NCI-H2081 (cell line): ENCODE data around the gene ZNF488.
"Not testable (repeated sequence)": the region's sequence is repeated elsewhere in the genome, so short reads cannot be mapped to it uniquely, and the experiment has no call there.

Source experiments
- DNase-seq, 2 experiments: peaks; one replicate each; lab custom pipeline; 2025; lab: John Stamatoyannopoulos, UW

Gene ZNF488

DNA sequence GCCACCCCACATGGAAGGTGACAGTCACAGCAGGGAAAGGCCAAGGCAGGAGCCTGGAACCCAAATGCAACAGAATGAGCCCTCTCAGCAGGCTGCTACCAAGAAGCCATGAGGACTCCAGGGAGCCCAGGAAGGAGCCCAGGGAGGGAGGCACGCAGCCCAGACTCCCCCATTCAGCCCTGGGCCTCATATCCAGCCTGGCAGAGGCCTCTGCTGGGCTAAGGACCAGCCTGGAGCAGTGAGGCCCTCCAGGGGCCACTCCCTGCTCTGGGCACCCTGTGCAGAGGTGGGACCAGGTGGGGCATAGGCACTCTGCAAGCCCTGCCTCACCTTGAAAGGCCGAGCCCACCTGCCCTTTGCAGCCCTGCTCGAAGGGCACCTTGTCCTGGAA is 25.8 kb upstream of the ZNF488 start:
- no peak for DNase-seq

DNA sequence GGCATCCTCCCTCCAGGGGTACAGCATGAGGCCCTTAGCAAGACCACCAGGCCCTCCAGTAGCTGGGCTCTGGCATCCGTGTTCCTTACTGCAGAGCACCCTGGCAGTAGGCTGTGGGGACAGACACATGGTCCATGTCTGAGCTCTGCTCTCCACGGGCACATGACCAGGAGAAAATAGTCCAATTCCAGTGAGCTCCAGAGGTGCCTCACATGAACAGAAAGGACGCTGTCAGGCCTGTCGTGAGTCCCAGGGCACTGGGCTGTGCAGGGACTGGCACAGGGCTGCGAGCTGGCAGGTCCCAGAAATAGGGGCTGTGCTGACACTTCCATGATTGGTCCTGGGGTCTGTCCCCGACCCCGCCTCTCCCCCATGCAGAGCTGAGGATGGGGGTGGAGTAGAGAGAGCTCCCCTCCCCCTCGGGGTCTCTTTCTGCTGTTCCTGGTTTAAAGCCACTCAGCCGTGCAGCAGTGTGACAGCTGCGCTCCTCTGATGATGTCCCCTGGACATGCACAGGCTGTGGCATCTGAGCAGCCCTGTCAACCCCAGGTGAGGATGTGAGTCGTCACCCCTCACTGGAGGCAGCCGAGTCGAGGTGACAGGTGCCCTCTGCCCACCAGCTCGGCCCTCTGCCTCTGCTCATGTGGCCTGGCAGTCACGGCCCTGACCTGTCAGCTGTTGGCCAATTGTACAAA is 25.2 kb upstream of the ZNF488 start:
- DNase-seq, result no peak

DNA sequence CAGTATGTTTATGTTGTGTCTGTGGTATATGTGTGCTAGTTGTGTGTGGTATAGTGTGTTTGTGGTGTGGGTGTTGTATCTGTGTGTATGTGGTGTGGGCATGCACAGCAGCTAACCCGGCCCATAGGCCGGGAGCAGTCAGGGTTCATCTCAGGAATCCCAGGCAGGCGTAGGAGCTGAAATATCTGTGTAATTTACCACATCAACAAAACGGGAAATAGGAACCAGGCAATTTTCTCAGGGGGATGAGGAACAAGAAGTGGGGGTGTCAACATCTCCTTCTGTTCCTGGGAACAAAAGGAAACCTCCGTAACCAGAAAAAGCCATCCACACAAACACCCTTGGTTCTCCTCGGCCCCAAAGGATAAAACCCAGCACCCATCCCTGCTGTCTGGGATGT is 24.5 kb upstream of the ZNF488 start:
- DNase-seq, result no peak

DNA sequence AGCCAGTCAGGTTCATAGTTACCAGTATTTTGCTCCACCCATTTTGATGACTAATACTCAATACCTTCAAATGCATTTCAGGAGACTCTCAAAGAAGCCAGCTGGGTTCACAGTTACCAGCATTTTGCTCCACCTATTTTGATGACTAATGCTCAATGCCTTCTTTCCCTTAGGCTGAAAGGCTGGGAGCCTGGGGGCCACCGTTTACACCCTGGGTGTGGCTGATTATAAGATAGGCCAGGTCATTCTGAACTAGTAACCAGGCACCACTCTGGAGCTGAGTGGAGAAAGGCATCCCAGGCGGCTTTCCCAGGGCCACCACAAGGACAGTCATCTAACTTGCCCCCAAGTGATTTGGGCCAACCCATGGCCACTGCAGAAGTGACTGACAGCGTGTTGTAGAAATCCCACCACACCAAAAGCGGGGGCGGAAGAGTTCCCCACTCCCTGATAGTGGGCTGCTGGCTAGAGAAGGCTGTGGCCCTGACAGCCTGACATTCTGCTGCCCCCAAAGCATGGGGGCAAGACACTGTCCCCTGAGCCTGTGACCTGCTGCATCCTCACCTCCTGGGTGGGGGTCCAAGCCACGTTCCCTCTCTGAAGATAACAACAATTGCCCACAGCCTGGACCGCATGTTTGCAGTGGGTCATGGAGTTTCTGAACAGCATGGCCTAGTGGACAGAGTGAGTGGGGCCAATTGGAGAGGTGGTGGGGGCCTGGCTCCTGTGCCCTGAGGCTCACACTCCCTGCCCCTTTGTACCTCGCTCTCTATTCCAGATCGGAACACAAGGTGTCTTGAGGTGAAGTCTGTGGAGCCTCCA is 23.0 kb upstream of the ZNF488 start:
- DNase-seq, result no peak

GRCh38 chr10:47406548-47406869 is 22.4 kb upstream of the ZNF488 start:
- DNase-seq, result no peak

GRCh38 chr10:47405857-47406547 is 21.9 kb upstream of the ZNF488 start:
- DNase-seq, result no peak

DNA sequence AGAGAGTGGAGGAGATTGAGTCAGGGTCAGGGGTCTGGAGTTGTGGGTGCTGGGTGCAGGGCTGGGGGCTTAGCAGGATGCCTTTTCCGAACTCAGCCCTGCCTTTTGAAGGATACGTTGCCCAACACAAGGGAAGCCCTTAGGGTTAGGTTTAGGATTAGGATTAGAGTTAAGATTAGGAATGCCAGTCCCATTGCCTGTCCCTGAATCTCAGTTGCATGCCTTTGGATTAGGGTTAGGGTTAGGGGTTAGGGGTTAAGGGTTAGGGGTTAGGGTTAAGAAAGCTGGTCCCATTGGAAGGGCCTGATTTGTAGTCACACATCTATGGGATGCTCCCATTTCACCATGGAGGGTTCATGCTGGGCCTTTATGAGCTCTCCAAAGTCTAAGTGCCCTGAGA is 20.8 kb upstream of the ZNF488 start:
- DNase-seq, result no peak

GRCh38 chr10:47404446-47404845 is 20.4 kb upstream of the ZNF488 start:
- no peak for DNase-seq

- DNase-seq, result no peak
Observed at GRCh38 chr10:47403446-47404318, 19.6 kb upstream of the ZNF488 start.

- DNase-seq, result no peak
Observed at GRCh38 chr10:47402641-47403301, 18.7 kb upstream of the ZNF488 start.

- DNase-seq, result no peak
Observed at GRCh38 chr10:47401874-47402640, 18.0 kb upstream of the ZNF488 start.

DNA sequence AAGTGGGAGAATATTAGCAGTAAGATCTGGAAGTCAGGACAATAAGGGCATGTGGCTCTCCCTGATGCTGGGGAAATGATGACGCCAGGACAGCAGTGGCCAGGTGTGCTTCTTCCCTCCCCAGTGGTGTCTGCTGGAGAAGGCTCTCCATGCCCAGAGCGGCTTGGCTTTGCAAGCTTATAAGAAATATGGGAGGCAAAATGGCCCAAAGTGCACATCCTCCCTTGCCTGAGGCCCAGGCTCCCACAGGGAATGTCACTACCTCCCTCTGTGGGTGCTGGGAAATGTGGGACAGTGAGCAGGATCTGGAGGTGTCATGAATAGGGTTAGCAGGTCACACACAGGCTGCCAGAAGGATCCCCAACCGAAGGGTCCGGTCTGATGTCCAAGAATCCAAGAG is 17.1 kb upstream of the ZNF488 start:
- no peak for DNase-seq

GRCh38 chr10:47400786-47401185 is 16.7 kb upstream of the ZNF488 start:
- DNase-seq, result no peak

- no peak for DNase-seq
Observed at GRCh38 chr10:47400251-47400650, 16.2 kb upstream of the ZNF488 start.

GRCh38 chr10:47397256-47397655 is 13.2 kb upstream of the ZNF488 start:
- DNase-seq, result no peak

DNA sequence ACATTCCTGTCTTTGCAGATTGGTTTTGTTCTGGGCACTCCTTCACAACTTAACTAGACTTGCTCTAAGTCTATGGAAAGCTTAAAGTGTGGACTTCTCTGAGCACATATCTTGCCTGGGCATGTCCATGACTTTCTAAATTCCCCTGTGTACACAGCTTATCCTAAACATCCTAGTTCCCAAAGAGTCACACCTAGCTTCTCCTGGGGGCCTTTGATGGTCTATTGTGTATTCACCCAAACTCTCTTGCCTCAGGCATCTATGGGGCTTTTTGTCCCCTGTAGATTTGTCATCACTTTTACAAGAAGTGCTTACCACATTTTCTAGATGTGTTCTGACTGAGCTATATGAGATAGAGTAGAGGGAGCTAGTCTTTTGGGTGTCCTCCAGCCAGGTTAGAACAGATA is 12.2 kb upstream of the ZNF488 start:
- DNase-seq, result no peak

- DNase-seq, result no peak
Observed at GRCh38 chr10:47389619-47390018, 5.5 kb upstream of the ZNF488 start.

DNA sequence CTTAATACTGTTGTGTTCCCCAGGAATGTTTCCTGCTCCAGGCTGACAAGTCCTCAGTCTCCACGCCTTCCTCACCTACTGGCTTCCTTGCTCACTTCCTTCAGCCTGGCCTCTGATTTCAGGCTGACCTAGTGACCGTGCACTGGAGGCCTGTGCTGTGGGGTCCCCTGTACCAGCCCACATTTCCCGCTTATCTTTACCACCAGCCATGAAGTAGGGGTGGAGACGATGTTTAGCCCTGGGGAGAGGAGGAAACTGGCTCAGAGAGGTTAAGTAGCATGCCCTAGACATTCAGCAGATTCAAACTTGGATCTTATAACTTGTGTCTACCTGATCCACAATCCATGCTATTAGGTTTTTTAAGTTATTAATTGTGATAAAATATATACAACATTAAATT is 4.8 kb upstream of the ZNF488 start:
- no peak for DNase-seq

DNA sequence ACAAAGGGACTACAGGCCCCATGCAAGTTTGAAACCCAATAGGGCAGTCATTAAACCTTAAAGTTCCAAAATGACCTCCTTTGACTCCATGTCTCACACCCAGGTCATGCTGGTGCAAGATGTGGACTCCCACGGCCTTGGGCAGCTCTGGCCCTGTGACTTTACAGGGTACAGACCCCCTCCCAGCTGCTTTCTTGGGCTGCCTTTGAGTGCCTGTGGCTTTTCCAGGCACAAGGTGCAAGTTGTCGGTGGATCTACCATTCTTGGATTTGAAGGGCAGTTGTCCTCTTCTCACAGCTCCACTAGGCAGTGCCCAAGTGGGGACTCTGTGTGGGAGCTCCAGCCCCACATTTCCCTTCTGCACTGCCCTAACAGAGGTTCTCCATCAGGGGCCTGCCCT is 2.0 kb upstream of the ZNF488 start:
- not testable (repeated sequence) for DNase-seq

GRCh38 chr10:47383261-47384147 is 589 bp downstream of the ZNF488 start:
- peak; percentile 69 to 87 for DNase-seq
